Transverse colon (tissue), 4 donors: Measurements from ENCODE around the gene EYA2.
A peak's percentile ranks its signal among the peaks of the same experiment; 100 is the strongest.

Experiments used
- EP300 ChIP-seq: sonication (generic); formaldehyde crosslinking; IDR thresholded peaks from one replicate; pipeline ENCODE4 v1.6.1; 2017; ENCODE audit warnings: antibody characterized with exemption, low read depth
- POLR2A ChIP-seq: fragments of 450-650 bp; IDR thresholded peaks from one replicate; pipeline ENCODE4 v1.6.1; 2016; ENCODE audit warnings: antibody characterized with exemption, mild to moderate bottlenecking, moderate library complexity
- POLR2AphosphoS5 ChIP-seq, 3 donors: sonication (generic); formaldehyde crosslinking; IDR thresholded peaks; one replicate each; pipeline ENCODE4 v1.6.1; 2016; ENCODE audit warnings: antibody characterized with exemption in 3 of 3
- TF ChIP-seq, protein P1 (sequence below), 5 experiments: fragments of 200-600 bp in 3 of 5; fragments of 450-650 bp in 2 of 5; sonication (generic) in 3 of 5; IDR thresholded peaks; 1 replicate in 2 of 5; 2 replicates in 3 of 5; pipeline ENCODE4 v1.5.1; 2016 to 2017; ENCODE audit warnings: antibody characterized with exemption in 5 of 5, inconsistent platforms in 3 of 5, mild to moderate bottlenecking in 2 of 5, moderate library complexity in 1 of 5

DNA sequence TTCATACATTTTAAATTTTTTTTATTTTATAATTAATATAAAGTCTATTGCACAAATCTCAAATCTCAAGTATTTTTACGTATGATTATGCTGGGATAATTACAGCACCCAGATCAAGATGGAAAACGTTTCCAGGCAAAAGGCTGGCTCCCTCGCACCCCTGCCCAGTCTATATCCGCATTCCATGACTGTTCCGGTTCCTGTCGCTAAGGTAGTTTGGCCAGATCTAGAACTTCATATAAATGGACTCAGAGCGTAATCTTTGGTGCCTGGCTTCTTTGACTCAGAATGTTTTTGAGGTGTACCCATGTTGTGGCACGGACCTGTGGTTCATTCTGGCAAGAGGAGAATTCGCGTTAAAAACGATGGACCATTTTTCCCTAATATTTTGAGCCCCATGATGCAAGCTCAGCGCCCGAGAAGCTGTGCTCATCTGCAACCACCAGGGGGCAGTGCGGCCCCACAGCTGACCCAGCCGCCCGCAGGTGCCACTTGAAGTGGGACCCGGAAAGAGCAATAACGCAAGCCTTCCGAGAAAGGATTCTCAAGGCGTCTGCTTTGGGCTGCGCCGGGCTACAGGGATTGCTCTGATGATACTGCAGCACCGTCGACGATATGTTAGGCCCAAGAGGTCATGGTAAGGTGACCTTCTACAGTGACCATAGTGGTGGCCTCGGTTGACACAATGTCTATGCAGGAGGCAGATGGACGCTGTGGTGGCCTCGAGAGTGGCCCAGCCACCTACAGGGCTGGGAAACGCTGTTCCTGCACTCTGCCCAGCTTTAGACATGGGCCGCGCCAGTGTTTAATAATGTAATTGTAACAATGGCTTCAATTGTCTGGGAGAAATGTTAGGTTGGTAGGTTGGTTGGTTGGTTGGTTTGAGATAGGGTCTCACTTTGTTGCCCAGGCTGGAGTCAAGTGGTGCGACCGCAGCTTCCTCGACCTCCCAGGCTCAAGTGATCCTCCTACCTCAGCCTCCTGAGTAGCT, 301.7 kb downstream of the EYA2 start:
- TF ChIP-seq, protein P1, sequence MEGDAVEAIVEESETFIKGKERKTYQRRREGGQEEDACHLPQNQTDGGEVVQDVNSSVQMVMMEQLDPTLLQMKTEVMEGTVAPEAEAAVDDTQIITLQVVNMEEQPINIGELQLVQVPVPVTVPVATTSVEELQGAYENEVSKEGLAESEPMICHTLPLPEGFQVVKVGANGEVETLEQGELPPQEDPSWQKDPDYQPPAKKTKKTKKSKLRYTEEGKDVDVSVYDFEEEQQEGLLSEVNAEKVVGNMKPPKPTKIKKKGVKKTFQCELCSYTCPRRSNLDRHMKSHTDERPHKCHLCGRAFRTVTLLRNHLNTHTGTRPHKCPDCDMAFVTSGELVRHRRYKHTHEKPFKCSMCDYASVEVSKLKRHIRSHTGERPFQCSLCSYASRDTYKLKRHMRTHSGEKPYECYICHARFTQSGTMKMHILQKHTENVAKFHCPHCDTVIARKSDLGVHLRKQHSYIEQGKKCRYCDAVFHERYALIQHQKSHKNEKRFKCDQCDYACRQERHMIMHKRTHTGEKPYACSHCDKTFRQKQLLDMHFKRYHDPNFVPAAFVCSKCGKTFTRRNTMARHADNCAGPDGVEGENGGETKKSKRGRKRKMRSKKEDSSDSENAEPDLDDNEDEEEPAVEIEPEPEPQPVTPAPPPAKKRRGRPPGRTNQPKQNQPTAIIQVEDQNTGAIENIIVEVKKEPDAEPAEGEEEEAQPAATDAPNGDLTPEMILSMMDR (IDR thresholded peaks at IDR 0.05): peak; percentile 91 to 99 (median 97)
- no peak for TF ChIP-seq POLR2A
- no peak for TF ChIP-seq EP300
- peak in 1 of 3 donors; percentile 8 for TF ChIP-seq POLR2AphosphoS5 (IDR thresholded peaks at IDR 0.05)
